ENCODE measurements around the gene DCAF8.
A peak's percentile ranks its signal among the peaks of the same experiment; 100 is the strongest.

DCAF8 gene

GRCh38 chr1:160227034-160227433 lies 35.3 kb downstream of the DCAF8 start:
- no peak for DNase-seq (ENCODE audit: low spot score)

- DNase-seq (ENCODE audit: low spot score) = no peak
These were observed 35.7 kb downstream of the DCAF8 start for GRCh38 chr1:160226623-160227022.

DNA sequence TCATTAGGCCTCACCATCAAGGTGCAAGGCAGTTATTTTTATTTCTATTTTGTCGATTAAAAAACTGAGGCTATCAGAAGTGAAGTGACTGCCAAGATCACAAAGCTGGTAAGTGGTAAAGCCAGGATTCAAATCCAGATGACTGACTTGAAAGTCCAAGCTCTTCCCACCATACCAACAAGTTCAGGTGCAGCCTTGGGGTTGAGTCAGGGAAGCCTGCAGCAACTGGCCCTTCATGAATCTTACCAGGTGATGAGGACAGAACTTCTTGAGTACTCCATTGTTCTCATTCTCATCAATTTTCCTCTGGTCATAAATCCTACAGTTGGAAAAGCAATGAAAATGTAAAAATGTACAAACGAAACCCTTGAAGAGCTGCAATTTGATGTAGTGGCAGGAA lies 37.0 kb downstream of the DCAF8 start:
- DNase-seq (ENCODE audit: low spot score) = no peak

- DNase-seq (ENCODE audit: low spot score) = no peak
These were observed 37.7 kb downstream of the DCAF8 start for GRCh38 chr1:160224606-160225005.

GRCh38 chr1:160222546-160222945 lies 39.8 kb downstream of the DCAF8 start:
- no peak for DNase-seq (ENCODE audit: low spot score)

- no peak for DNase-seq (ENCODE audit: low spot score)
These were observed 41.3 kb downstream of the DCAF8 start for GRCh38 chr1:160221089-160221488.

DNA sequence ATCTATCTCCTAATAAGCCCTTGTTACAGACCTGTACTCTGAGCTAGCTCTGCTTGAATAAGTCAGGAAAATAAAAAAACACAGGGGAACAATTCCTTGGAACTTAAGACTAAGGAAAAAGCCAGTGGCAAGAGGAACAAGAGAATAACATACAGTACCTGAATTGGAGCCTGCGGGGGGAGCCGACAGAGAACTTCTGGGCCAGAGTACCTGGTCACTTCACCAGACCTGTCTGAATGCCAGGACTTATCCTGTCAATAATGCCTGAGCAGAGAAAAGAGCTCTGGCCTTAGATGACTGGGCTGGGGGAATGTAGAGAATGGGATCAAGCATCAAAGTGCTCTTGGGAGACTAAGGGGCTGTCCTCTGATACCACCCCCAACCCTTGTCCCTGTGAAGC lies 42.0 kb downstream of the DCAF8 start:
- no peak for DNase-seq (ENCODE audit: low spot score)

DNA sequence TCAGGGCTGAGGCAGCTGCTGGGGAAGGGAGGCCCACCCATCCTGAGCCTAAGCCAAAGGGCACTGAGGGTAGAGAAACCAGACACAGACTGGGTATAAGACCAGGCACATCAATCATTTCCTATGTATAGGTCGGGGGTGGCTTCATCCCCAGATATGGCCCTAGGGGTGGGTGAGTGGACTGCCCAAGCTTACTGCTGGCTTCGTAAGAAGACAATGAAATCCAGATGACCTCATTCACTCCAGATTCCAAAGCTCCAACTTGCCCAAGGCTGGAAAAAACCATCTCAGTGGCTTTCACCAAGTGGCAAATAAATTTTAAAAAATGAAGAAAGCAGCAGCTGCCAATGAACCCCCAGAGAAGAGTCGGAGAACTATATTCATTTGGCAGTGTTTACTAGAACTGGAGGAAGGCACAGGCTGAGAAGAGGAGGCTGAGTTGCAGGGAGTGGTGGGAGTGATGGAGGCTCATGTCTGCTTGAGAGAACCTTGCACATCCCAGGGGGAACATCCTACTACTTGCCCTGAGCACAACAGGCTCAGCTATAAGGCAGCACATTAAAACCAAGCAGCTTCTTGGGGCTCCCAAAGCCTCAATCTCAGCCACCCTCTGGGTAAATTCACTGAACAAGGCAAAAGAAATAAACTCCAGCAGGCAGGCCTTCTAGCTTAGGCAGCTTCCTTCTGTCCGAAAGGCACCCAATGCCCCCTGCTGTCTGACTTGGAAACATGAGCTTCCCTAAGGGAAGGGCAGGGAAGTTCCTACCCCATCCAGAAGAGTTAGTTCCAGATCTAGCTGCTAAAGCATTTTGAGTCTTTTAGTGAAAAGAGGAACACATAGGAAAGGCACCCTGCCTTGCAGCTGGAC lies 43.1 kb downstream of the DCAF8 start:
- DNase-seq (ENCODE audit: low spot score) = peak; percentile 89

DNA sequence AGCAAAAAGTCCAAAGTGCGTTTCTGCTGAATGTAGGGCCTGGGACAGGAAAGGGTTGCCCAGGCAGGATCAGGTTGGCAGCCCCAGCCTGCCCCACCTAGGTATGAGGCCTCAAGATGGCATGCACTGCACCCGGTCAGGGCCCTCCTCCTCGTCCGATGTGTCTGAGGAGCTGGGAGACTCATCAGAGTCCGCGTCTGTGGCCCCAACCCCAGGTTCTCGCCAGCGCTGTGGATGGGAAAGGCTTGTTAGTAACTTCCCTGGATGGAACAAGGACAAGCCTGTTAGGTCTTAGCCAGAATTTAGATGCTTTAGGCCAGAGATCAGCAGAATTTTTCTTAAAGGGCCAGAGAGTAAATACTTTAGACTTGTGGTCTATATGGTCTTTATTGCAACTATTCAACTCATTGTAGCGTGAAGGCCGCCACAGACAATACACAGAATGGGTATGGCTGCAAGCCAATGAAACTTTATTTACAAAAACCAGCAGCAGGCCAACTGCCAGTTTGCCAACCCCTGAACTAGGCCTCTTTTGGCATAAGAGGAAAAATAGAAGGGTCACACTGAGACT lies 44.8 kb downstream of the DCAF8 start:
- DNase-seq (ENCODE audit: low spot score) = peak; percentile 28

DNA sequence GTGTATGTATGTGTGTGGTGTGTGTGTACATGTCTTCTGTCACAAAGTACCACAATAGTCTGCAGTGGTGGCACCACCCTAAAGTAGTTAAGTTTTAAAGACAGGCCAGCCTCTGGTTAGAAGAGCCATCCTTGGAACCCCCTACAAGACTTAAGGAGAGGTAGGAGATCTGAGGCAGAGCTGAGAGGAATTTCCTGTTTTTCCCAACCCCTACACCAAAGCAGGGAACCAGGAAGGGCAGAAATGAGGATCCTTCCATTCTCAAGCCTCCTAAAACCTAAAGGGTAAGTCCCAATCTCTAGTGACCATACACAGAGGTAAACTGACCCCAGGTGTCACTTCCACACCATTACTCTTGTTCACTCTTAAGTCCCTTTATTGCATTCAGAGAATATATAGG lies 46.0 kb downstream of the DCAF8 start:
- DNase-seq (ENCODE audit: low spot score) = no peak

GRCh38 chr1:160214481-160215140 lies 47.7 kb downstream of the DCAF8 start:
- DNase-seq (ENCODE audit: low spot score) = no peak

DNA sequence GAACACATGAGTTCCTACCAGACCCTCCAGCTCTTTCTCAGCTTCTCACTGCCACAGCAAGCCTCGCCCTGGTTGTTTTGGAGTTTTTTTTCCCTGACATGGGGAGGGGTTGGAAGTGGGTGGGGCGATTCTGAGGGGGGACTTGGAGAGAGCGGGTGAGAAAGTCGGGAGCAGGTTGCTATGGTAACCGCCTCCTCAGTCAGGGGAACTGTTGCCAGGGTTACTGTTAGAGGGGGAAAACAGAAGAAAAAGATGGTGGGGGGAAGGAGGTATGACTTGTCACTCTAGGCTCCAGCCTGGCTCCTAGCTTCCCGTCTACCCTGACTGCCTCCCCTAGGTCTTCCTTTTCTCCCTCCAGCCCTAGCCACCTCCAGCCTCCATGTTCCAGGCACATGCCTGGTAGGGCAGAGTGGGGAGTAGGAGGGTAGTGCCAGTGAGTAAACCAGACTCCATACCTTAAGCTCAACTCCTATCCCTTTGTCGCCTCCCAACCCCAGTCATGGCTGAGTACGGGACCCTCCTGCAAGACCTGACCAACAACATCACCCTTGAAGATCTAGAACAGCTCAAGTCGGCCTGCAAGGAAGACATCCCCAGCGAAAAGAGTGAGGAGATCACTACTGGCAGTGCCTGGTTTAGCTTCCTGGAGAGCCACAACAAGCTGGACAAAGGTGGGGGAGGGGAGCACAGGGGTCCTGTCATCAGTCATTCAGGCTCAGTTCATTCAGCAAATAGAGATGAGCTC lies 51.1 kb downstream of the DCAF8 start:
- DNase-seq (ENCODE audit: low spot score) = peak; percentile 81

GRCh38 chr1:160210561-160210960 lies 51.8 kb downstream of the DCAF8 start:
- peak; percentile 52 for DNase-seq (ENCODE audit: low spot score)

- peak; percentile 65 for DNase-seq (ENCODE audit: low spot score)
These were observed 52.9 kb downstream of the DCAF8 start for GRCh38 chr1:160209321-160210046.

- DNase-seq (ENCODE audit: low spot score) = no peak
These were observed 53.6 kb downstream of the DCAF8 start for GRCh38 chr1:160208557-160209320.

DNA sequence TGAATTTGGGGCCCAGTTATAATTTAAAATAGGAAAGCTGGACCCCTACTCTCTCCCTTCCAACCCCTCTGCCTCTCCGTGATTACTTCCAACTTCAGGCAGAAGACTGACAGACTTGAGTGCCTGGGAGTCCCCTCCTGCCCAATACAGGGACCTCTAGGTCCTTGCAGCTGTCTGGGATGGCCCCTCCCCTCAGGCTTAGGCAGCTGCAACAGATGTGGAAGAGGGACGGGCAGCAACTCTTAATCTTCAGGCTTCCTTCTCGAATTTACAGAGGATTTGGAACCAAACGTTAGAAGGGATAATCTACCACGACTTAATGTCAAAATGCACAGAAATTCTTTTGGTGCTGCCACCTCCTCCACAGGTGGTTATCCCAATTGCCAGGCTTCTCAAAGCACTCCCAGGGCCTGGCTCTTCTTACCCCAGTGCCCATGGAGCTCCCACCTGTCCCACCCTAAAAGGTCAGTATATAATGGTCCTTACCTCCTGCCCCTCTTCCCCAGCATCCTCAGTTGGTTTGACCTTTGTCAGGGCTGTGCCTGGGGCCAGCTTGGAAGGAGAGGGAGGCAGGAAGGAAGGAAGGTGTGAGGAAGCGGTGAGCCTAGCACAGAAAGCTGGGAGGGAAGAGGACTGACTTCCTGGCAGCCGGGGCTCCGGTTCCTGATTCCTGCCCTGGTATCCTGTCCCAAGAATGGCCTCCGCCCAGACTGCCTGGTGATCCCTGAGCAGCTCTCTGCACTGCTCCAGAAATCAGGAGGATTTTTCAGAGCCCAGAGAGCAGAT lies 54.4 kb downstream of the DCAF8 start:
- no peak for DNase-seq (ENCODE audit: low spot score)

- DNase-seq (ENCODE audit: low spot score) = no peak
These were observed 55.2 kb downstream of the DCAF8 start for GRCh38 chr1:160207118-160207650.

- no peak for DNase-seq (ENCODE audit: low spot score)
These were observed 55.8 kb downstream of the DCAF8 start for GRCh38 chr1:160206421-160207117.

DNA sequence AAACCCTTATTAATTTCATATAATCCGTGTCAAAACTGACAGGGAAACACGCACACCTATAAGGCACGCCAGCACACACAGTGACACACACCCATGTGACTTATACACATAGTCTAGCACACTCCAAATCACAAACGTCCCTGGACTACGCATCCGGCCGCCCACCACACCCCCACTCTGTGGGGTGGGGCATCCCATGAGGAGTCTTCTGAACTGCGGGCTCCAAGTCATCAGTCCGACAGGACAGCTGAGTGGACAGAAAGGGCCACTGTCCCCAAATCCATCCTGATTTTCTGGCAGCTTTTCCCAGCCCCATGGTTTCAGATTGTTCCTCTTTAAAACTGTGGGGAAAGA lies 56.3 kb downstream of the DCAF8 start:
- DNase-seq (ENCODE audit: low spot score) = no peak
